AG04450 (cell line): ENCODE results near the gene NTRK2. TPM values are rescaled to one million over a fixed set of nuclear protein-coding genes. Genes with fewer than 3 reads are reported as not detected.
A peak's percentile ranks its signal among the peaks of the same experiment; 100 is the strongest.

Experiments used
- CTCF ChIA-PET: fragments of 300-600, 350-600 bp; formaldehyde crosslinking; extraction: SDS; loops from one replicate; lab custom pipeline; 2022; ENCODE audit warnings: antibody characterized with exemption, inconsistent platforms; lab: Charles Lee
- POLR2A ChIA-PET: fragments of 350-600 bp; formaldehyde crosslinking; extraction: SDS; loops from one replicate; lab custom pipeline; 2021; ENCODE audit warnings: antibody characterized with exemption, inconsistent platforms; lab: Yijun Ruan, JAX
- DNase-seq: peaks from one replicate; pipeline ENCODE4 v3.0.0-alpha.2; 2011; ENCODE audit warnings: low read depth, low spot score
- H3K27ac ChIP-seq: one replicate; pipeline ENCODE4 v1.5.1; 2012; ENCODE audit warnings: low read depth, low read length, control low read depth
- H3K27me3 ChIP-seq: one replicate; pipeline ENCODE4 v1.6.0; 2012; ENCODE audit warnings: low read length; ENCODE audit not compliant: control insufficient read depth, insufficient read depth
- H3K4me3 ChIP-seq: 2 replicates; pipeline ENCODE4 v1.5.1; 2011; ENCODE audit warnings: mild to moderate bottlenecking, low read depth, low read length, control low read depth
- H3K9me3 ChIP-seq: 2 replicates; pipeline ENCODE4 v1.5.1; 2012; ENCODE audit warnings: low read length; ENCODE audit not compliant: control insufficient read depth, insufficient read depth
- CTCF ChIP-seq: IDR thresholded peaks from 2 replicates; pipeline ENCODE4 v1.5.1; 2011; ENCODE audit warnings: low read depth, low read length, control low read depth, inconsistent platforms
- polyA plus RNA-seq: library from polyadenylated mRNA; depleted of rRNA; stranded (reverse); fragments of >200 nt; gene quantifications from 2 replicates; pipeline ENCODE4 v1.2.3, GENCODE V29; 2011

Gene NTRK2
- polyA plus RNA-seq, 1 experiment, result not detected

GRCh38 chr9:84659773-84660172 lies 9.8 kb upstream of the NTRK2 start:
- ChIA-PET POLR2A (no interaction called here), CTCF (no interaction called here)
- Histone ChIP-seq H3K27ac (no peak overlapping the region), H3K4me3 (no peak overlapping the region), H3K27me3 (no peaks in the 10 kb centered on the region), H3K9me3 (peaks cover 8% of the 10 kb centered on the region)
- TF ChIP-seq CTCF, result no peak
- DNase-seq, result no peak

DNA sequence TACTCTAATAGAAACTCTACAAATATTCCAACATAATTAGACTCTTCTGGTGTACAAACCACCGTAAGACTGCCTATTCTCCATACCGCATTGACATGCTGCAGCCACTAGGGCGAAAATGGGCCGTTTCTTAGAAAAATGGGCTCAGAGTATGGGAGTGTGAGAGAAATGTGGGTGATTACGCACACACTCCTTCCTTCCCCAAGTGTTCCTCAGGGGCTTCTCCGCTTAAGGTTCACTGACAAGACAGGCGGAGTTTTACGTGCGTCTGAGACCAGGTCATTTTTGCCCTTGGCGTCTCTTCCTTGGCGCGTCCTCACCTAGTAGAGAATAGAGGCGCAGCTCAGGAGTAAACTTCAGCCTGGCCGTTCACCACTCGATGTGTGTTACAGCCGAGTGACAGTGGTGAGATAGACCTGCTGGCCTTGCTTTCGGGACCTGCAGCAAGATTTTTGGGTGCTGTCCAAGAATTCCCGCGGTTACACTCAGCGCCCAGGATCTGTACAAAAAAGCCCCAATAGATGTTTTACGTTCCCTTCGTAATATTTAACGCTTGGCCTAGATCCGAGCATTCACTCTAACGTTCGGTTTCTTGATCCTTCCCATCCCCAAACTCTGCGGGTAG lies 1.8 kb upstream of the NTRK2 start:
- CTCF ChIA-PET, result no interaction called here
- POLR2A ChIA-PET, result no interaction called here
- H3K9me3 ChIP-seq, result peaks cover 4% of the 10 kb centered on the region; the same call in 1 of the 2 replicates
- peak; percentile 30; the same call in 1 of the 2 replicates for TF ChIP-seq CTCF
- no peak overlapping the region for H3K4me3 ChIP-seq
- H3K27ac ChIP-seq, result no peak overlapping the region
- peaks cover 23% of the 10 kb centered on the region for H3K27me3 ChIP-seq
- DNase-seq, result no peak

DNA sequence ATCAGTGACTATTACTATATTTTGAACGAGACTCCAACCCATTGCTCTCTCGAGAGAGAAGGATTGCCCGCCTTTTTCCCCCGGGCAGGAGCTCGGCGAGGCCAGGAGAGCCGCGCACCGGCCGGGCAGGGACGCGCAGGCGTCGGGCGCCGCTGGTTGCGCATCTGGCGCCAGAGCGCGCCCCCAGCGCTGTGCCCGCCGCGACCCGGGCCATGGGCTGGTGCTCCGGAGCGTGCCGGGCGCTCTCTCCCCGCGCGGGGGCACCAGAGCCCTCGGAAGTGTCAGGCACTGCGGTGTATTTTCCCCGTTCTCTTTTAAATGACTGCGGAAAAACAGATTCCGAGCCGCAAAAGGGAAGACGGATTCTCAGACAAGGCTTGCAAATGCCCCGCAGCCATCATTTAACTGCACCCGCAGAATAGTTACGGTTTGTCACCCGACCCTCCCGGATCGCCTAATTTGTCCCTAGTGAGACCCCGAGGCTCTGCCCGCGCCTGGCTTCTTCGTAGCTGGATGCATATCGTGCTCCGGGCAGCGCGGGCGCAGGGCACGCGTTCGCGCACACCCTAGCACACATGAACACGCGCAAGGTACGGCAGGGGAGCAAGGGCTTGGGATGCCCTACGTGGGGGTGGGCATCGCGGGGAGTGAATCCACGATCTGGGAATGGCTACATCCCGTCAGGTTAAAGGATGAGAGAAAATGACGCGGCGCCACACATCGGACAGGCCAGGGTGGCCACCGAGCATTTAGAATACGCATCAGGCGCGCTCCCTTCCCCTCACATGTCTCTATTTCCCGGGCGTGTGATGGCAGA lies 1.1 kb upstream of the NTRK2 start:
- POLR2A ChIA-PET, result no interaction called here
- TF ChIP-seq CTCF, result peak; percentile 36
- Histone ChIP-seq H3K4me3 (peak overlapping the region; percentile 31), H3K27ac (no peak overlapping the region), H3K27me3 (peaks cover 23% of the 10 kb centered on the region), H3K9me3 (peaks cover 4% of the 10 kb centered on the region; the same call in 1 of the 2 replicates)
- CTCF ChIA-PET, result interaction anchor here (0.6 to 1.1 kb wide), 2 partner anchors 114 to 1156 kb away, joined by 3 read pairs; no protein-coding TSS in a partner anchor
- no peak for DNase-seq

DNA sequence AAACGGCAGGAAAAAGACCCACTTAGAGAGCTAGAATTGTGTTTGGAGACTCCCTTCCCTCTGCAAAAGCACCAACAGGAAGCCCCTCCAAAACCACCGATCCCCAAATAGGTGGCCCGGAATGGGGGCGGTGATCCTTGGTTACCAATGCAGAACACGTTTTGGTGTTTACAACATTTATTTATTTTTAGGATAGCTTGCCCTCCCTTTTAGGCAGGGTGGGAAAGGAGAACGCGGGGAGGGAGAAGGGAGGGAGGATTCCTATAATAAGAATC lies 579 bp upstream of the NTRK2 start:
- H3K27me3 ChIP-seq, result peaks cover 23% of the 10 kb centered on the region
- no peak for DNase-seq

More for the DNA sequence above, 579 bp upstream of the NTRK2 start:
- no peak overlapping the region for H3K4me3 ChIP-seq
- POLR2A ChIA-PET, result no interaction called here
- H3K9me3 ChIP-seq, result peaks cover 4% of the 10 kb centered on the region; the same call in 1 of the 2 replicates
- TF ChIP-seq CTCF, result no peak
- no peak overlapping the region for H3K27ac ChIP-seq
- CTCF ChIA-PET, result interaction anchor here (0.6 to 1.1 kb wide), 2 partner anchors 113 to 1156 kb away, joined by 3 read pairs; no protein-coding TSS in a partner anchor
